Stimulated activated CD8-positive, alpha-beta memory T cell treated with anti-CD3 and anti-CD28 coated beads, Interleukin-12 subunit alpha, Interleukin-12 subunit beta, amount 100 ng/mL, for 4 hours (primary cell): ENCODE results near the gene CACNG8.
"Not testable (repeated sequence)": the region's sequence is repeated elsewhere in the genome, so short reads cannot be mapped to it uniquely, and the experiment has no call there.

Experiments used
- DNase-seq: peaks from one replicate; pipeline ENCODE4 v3.0.0-alpha.2; 2020; ENCODE audit warnings: low read depth

The CACNG8 gene

DNA sequence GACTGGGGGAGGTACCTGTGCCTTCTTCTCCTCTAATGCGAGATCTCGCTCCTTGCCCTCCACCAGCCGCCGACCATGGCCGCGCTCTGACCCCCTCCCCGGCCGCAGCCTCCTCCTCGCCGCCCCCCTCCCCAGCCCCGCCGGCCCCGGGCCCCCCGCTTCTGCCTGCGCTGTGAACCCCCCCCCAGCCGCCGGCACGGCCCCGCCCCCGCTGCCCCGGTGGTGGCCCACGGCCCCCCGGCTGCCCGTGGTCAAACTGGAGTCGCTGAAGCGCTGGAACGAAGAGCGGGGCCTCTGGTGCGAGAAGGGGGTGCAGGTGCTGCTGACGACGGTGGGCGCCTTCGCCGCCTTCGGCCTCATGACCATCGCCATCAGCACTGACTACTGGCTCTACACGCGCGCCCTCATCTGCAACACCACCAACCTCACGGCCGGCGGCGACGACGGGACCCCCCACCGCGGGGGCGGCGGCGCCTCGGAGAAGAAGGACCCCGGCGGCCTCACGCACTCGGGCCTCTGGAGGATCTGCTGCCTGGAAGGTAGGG is at the start of gene CACNG8:
TSS of gene CACNG8 (plus strand) at position 51 of the 545 bp plus-strand sequence.
- DNase-seq = no peak

DNA sequence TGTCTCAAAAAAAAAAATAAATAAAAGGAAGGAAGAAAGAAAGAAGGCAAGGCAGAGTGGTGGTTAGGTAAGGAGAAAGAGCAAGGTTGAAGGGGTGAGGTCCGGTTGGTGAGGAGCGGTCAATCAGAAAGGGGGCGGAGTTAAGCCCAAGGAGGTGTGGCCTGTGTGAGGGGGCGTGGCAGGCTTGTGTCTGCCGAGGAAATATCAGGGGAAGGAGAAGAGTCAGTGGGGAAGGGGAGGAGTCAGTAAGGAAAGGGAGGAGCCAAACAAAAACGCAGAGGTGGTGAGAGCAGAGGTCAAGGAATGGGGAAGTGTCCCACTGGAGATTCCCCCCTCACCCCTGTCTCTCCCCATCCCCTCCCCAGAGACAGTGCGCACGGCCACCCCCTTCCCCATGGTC is 47.7 kb upstream of the CACNG8 start:
- DNase-seq = no peak

DNA sequence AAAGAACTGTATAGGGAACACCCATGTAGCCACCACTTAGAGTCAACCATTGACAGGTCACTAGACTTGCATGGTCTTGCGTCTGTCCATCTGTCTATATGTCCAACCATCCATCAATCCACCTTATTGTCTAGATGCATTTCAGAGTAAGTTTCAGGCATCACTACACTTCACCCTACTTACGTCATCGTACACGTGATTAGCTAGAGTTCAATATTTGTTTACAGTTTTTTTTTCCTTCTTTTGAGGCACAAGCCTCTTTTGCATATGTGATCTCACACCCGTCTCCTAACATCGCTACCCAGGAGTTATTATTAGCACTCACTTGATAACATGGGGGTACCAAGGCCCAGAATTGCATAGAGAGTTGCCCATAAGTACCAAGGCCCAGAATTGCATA is 46.7 kb upstream of the CACNG8 start:
- no peak for DNase-seq

DNA sequence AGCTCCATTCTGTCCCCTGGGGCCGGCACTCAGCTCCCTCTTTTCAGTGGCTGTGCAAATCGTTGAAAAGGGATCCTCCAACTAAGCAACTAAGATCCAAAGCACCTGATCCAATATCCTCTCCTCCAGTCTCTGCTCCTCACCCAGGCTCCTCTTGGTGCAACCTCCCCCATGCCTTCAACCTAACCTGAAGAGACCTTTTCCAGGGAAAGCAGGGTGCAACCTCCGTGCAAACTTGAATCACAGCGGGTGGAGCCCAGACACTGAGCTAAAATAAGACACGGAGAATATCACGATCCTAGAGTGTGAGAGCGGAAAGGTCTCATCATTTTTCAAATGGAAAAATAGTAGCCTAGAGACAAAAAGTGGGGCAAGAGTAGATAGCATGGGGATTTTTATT is 45.4 kb upstream of the CACNG8 start:
- DNase-seq = no peak

DNA sequence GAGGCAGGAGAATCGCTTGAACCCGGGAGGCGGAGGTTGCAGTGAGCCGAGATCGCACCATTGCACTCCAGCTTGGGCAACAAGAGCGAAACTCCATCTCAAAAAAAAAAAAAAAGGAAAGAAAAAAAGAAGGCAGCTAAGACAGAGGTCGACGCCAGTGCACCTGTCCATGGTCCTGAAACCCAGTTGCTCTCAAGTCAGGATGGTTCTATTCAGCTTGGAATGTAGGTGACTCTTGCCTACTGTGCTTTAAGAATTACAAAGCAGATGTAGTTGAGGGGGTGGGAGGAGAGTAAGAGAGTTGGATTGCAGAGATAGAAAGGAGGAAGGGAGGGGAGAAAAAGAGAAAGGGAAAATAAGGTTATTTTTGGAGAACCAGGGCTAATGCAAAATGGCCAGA is 35.0 kb upstream of the CACNG8 start:
- no peak for DNase-seq

DNA sequence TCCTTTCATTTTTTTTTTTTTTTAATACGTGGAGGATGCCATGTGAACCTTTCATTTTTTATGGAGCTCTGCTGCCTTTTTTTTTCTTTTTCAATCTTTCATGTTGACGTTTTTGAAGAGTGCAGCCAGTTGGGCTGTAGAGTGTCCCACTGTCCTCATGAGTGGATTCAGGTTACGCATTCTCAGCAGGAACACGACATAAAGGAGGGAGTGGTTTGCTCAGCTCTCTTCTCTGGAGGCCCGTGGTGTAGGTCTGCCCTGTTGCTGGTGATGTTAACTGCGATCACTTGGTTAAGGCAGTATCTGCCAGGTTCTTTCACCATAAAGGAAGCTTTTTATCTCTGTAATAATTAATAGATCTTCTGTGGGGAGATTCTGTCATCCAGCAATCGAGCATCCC is 26.7 kb upstream of the CACNG8 start:
- no peak for DNase-seq

DNA sequence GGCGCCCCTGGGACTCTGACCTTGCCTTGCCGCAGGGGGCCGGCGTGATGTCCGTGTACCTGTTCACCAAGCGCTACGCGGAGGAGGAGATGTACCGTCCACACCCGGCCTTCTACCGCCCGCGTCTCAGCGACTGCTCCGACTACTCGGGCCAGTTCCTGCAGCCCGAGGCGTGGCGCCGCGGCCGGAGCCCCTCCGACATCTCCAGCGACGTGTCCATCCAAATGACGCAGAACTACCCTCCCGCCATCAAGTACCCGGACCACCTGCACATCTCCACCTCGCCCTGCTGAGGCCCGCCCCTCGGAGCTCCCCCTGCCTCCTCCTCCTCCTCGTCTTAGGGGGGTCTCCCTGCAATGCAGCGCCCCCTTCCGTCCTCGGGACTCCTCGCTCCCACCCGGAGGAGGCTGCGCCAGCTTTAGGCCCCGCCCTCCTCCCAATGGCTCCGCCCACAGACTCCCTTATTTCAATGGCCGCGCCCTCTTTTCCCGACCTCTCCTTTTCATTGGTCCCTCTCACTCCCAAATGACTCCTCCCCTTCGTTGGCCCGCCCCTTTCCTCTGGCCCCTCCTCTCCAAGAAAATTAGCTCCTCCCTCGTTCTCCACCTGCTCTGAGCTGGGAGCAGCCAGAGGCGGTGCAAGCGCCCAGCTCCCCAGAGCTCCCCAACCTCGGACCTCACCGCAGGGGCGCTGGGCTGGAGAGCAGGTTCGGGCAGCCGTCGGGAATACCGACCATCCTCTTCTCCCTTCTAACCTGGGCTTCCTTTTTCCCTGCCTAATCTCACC is 20.5 kb upstream of the CACNG8 start:
- no peak for DNase-seq

DNA sequence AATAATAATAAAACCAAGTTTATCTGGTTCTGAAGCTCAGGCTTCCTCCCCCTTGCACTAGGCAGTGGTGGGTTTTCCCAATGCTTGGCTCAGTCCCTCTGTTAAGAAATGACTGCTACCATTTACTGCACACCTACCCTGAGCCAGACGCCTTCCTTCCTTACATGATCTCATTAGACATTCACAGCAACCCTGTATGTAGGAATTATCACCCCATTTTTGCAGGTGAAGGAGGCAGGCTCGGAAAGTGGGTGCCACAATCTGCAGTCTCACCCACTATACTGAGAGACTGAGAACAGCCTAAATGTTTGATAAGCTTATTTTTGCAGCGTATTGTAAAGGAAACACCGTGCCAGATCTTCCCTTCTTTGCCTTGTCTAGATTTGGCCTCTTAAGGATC is 18.3 kb upstream of the CACNG8 start:
- no peak for DNase-seq

DNA sequence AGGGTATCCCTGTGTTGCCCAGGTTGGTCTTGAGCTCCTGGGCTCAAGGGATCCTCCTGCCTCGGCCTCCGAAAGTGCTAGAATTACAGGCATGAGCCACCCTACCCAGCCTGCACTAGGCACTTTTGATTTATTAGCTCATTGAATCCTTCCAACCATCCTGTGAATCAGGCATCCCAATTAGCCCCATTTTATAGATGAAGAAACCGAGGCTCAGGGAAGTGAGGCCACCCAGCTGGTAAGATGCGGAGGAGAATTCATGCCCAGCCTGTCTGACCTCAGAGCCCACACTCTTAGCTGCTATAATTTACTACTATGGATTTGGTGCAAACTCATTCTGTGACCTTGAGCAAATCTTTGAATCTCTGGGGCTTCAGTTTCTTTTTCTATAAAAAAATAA is 17.8 kb upstream of the CACNG8 start:
- no peak for DNase-seq

DNA sequence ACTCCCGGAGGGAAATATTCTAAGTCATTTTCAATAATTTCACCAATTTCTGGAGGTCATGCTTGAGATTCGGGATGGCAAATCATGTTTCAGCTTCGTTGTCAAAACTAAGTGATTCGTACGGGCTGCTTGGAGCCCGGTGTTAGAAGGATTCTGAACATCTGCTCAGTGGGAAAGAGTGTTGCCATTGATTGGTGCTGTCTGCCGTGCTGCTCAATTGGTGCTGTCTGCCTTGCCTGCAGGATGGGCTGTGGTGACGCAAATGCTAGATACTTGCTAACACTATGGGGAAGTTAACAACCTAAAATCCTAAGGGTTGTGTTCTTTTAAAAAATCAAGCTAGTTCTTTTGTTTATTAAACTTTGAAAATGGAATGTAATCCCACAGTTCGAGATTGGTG is 17.3 kb upstream of the CACNG8 start:
- no peak for DNase-seq

DNA sequence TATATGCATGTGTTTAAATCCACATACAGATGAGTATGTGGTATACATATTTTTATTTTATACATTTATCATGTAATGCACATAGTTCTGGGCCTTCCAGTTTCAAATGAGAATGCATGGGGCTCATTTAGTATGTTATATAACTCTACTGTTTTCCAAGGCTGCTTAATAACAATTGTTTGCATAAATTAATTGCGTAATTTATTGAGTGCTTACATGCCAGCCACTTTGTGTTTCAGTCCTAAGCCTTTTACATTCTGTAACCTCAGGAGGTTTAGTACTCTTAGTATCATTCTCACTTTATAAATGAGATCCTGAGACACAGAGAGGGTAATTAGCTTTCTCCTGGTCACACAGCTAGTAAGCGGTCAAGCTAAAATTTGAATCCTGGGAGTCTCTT is 16.7 kb upstream of the CACNG8 start:
- no peak for DNase-seq

DNA sequence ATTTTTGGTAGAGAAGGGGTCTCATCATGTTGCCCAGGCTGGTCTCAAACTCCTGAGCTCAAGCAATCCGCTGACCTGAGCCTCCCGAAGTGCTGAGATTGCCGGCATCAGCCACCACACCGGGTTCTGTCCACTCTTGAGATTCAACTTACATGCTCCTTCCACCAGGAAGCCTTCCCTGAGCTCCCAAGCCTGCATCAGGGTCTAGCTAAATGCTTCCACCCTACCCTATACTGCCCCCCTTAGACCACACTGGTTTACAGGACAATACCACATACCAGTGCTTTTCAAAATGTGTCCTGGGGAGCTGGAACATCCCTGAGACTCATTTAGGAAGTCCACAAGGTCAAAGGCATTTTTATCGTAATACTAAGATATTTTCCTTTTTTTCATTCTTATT is 15.1 kb upstream of the CACNG8 start:
- no peak for DNase-seq

DNA sequence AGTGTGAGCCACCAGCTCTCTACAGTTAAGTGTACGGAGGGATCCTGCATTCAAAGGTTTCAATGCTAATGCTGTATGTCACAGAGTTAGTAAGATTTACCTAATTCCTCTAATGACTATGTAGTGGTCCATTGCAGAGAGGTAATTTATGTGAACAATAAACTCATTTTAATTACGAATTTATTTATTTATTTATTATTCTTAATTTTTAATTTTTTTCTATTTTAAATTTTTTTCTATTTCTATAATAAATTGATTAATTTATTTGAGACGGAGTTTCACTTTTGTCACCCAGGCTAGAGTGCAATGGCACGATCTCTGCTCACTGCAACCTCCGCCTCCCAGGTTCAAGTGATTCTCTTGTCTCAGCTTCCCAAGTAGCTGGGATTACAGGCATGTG is 14.1 kb upstream of the CACNG8 start:
- DNase-seq = not testable (repeated sequence)

DNA sequence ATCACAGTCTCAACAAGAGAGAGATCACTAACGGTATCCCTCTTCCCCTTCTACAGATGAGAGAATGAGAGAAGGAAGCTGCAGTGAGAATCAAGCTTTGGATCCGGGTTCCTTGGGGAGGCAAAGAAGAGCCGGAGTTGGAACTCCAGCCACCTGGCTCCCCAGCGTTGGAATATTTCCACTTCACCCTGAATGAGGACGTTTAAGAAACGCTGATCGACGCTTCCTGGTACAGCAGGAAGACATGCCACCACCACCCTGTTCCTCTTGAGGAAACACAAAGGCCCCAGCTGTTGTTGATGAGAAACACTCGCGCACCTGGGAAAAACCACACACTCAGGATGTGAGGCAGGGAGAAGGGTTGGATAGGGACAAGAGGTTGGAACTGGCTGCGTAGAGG is 11.3 kb upstream of the CACNG8 start:
- no peak for DNase-seq

DNA sequence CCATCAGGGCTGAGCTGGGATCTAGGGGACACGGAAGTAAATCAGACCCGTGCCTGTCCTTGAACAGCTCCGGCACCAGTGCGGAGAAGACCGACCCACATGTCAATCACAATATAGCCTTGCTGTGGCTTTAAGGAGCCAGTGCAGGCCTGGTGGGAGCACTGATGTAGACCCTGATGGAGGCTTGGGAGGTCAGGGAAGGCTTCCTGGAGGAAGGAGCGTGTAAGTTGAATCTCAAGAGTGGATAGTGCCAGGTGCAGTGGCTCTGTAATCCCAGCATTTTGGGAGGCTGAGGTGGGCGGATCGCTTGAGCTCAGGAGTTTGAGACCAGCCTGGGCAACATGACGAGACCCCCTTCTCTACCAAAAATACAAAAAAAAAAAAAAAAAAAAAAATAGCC is 10.8 kb upstream of the CACNG8 start:
- no peak for DNase-seq

DNA sequence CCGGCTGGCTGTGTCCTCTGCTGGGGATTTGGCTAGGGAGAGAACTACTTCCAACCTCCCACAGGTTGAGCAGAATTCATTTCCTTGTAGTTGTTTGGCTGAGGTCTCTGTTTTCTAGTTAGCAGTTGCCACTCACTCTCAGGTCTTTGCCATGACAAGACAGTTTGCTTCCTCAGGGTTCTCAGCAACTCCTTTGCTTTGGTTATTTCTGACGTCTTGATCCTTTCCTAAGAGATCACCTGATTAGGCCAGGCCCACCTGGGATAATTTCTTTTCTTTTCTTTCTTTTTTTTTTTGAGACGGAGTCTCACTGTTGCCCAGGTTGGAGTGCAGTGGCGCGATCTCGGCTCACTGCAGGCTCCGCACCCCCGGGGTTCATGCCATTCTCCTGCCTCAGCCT is 9.4 kb upstream of the CACNG8 start:
- no peak for DNase-seq

DNA sequence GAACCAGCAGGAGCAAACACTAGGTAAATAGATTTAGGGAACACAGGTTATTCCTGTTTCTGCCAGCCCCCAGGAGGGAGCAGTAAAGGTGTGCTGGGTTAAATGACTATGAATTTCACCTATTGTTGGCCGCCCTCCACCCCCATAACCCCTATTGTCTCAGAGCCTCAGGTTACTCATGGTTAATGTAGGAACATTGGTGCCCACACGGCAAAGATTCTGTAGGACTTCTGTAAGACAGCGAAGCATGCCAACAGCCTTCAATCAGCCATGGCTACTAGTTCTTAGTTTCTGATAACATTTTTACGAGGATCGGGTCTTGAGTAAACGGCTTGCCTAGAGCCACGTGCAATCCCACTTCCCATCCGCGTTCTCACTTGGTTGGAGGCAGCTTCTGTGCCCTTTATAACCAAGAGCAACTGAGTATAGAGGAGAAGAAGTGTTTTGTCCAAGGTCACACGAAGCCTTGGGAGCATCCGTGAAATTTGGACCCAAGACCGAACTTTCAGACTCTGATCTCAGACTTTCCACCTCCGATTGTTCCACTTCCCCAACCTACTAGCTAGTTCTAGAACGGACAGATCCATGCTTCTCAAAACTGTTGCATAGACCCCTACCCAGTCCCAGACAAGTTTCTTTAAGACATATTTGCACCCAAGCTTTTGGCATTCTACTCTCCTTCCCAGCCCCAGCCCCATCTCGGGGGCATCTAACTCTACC is 5.1 kb upstream of the CACNG8 start:
- no peak for DNase-seq

DNA sequence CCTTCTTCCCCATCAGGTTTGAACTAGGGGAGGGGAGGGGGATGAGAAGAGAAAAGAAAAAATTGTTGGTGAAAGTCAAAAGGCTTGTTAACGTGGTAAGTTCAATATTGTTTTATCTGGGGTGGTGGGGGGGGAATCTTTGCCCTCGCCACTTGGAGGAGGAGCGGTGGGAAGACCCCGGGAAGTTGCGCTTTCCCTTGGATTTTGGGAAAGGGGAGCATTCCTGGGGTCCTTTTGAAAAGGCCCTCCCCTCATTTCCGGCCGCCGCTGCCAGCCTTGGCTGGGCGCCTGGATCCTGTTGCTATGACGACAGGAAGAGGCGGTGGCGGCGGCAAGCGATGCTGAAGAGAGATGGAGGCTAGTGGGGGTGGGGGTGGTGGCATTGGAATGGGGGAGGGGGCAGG is 4.6 kb upstream of the CACNG8 start:
- DNase-seq = no peak

DNA sequence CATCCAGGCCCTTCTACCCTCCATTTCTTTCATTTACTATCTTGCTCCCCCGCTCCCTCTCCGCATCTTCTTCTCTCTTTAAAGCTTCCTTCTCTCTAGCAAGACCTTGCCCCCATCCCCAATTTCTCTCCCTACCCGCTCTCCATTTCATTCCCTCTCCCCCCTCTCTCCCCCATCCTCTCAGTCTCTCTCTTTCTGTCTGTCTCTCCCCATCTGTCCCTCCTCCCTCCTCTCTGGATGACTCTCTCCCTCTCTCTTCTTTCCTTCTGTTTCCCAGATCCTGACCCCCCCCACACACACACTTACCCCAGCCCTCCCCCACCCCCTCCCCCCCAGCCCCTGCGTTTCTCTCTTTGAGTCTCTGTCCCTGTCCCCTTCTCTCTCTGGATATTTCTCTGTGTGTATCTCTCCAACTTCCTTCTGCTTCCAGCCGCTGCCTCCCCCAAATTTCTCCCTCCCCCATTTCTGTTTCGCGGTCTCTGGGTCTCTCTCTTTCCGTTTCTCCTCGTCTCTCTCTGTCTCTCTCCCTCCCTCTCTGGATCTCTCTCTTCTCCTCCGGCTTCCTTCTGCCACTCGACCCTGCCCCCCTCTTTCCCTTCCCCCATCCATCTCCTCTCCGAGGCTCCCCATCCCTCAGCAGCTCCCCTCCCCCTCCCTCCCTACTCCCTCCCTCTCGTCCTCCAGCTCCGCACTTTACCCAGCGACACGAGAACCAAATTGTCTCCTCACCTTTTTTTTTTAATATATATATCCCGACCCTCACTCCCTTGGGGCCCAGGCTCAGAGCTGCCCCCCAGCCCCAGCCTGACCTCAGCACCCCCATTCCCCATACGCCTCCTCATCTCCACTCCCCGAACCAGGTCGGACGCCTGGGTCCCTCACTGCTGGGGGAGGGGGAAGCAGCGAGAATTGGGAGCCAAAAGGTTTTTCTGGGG is 3.6 kb upstream of the CACNG8 start:
- no peak for DNase-seq

DNA sequence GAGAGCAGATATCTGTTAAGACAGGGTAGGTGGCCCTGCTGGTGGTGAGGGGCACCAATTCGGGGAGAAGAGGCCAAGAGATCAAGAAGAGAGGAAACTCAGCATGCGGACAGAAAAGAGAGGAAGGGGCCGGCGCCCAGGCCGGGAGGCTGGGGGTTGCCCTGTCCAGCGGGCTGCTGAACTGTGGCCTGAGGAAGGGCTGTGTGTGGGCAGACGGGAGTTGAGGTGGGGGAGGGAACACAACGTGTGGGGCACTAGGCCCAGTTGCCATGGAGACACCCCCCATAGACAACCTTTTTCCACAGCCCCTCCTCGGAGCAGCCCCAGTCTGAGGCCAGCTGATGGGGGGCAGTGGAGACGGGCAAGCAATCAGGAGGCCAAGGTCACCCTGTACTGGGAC is 2.5 kb upstream of the CACNG8 start:
- no peak for DNase-seq

DNA sequence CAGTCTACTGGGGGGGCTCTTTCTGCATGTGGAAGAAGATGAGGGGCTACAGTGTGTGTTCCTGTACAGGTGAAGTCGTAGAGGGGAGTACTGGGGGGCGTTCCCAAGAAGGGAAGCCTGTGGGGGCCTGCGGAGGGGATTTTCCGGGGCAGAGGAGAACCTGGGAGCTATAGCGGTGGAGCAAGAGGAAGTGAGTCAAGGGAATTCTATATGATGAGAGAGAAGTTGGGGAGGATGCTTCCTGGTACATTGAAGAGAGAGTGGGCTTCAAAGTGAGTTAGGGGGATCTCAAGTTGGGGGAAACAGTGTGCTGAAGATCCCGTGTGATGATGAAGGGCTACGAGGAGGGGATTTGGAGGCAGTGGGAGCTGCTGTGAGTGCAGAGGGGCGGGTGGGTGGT is 1.9 kb upstream of the CACNG8 start:
- DNase-seq = no peak
